Measurements from ENCODE around the gene SEC14L1.

DNA sequence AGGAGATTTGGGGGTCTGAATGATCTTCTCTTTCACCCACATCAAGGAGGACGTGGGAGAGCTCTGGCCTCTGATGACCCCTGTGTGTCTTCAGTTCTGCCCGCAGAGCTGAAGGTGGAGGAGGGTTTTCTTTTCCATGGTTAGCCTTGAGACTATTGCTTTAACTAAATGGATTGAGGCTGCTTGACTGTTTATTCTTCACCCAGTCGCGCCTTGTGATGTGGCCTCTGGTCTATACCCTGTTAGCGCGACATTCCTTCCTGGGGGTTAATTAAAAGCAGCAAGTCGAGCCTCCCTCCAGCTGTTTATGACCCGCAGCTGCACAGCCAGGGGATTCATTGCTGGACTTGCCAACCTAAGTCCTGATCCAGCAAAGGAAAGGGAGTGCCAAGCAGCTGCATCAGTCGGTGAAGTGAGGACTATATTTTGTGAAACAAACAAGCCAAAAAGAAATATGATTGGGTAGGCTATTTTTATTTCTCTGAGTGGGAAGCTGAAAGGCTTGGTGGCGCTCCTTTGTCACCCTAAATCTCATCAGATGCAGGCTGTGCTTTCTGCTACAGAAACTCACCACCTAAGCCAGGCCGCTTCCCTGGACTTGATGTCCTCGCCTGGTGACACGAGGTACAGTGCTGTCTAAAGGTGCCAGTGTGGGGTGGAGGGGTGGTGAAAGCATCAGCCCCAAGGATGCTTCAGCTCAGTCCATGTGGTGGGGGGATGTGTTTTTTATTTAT lies 11.0 kb upstream of the SEC14L1 start:
- TF ChIP-seq POLR2A (IDR thresholded peaks at IDR 0.05; ENCODE audit: low read length) (no peak), GATA1 (IDR thresholded peaks at IDR 0.05; ENCODE audit: low read depth, low read length) (no peak)

All from erythroblast (primary cell).